CD4-positive, alpha-beta T cell treated with Interleukin-4 for 1 hour (primary cell): ENCODE data around the gene ANKH.
"Not testable (repeated sequence)": the region's sequence is repeated elsewhere in the genome, so short reads cannot be mapped to it uniquely, and the experiment has no call there.

ENCODE experiments used
- DNase-seq, 2 donors: peaks; one replicate each; pipeline ENCODE4 v3.0.0-alpha.2; 2020 to 2022

Gene ANKH

DNA sequence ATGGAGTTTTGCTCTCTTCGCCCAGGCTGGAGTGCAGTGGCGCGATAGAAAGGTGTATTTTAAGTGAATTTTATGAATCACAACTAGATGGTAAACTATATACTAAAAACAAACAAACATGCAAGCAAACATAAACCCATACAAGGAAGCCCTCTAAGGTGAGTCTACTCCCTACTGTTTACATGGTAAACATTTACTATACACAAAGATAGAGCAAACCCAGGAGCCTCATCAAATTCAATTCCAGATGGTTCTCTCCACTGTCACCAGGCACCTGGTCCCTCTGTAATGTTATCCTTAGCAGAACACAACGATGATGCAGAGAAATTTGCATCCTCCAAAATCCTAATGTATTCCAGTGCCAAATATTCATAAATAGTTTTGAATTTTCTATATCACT, 17.9 kb downstream of the ANKH start:
- DNase-seq: no peak

GRCh38 chr5:14852779-14853178, 18.8 kb downstream of the ANKH start:
- no peak for DNase-seq

GRCh38 chr5:14851999-14852526, 19.5 kb downstream of the ANKH start:
- no peak for DNase-seq

GRCh38 chr5:14851597-14851996, 20.0 kb downstream of the ANKH start:
- DNase-seq: no peak

- no peak for DNase-seq
These were observed 20.5 kb downstream of the ANKH start for GRCh38 chr5:14851050-14851419.

DNA sequence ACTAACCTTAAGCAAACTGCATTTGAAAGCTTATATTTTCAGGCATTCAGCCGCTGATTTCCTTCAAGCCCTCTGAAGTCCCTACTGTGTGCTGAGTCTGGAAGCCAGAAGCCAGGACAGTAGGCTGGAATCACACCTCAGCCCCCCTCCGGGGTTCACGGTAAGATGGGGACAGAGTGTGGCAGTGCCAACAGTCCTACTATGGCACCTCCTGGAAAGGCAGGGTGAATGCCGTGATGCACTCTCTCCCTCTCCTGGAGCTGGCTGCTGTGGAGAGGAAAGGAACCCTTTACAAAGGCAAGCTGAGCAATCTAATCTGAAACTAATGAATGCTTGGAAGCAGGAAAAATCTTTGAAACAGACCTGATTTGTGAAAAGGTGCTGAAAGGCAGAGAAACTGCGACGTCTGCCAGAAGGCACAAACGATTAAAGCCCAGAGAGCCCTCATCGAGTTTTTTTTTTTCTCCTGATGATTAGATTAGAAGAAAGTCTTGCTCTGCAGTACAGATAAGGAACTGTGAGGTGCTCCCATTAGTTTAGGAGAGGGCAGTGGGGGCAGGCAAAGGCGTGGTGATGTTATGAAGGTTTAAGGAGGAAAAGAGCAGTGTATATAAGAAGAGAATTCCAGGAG, 21.0 kb downstream of the ANKH start:
- no peak for DNase-seq

DNA sequence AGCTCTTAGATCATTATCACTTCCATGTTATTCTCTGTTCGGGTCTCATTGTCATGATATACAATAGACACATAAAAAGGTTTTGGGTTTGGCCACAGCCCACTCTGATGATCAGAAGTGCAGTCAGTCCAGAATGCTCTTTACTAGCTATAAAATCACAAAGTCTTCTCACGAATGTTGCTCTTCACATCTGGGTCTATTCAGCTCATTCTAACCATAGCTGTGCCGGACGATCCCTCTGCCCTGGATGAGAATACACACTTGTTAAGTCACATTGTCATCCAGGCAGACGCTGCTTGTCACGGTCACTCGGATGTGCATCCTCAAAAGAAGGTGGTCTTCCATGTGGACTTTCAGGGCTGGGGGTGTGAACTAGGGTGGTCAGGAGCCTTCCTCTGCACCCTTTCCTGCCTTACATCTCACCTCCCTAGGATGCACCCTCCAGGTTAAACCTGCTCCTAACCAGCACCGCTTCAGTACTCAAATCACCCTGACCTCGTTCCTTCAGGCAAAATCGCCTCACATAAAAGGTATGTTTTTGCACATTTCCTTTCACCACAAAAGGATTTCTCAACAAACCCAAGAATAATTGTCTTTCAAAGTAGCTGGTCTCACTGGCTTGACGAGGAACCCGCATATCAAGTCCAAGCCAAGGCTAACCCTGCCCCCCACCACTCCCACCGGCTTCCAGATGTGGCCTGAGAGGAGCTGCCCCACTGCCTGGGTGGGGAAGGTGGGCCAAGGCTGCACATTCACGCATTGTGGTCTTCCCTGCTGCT, 21.9 kb downstream of the ANKH start:
- no peak for DNase-seq

GRCh38 chr5:14848942-14849341, 22.6 kb downstream of the ANKH start:
- DNase-seq: not testable (repeated sequence)

DNA sequence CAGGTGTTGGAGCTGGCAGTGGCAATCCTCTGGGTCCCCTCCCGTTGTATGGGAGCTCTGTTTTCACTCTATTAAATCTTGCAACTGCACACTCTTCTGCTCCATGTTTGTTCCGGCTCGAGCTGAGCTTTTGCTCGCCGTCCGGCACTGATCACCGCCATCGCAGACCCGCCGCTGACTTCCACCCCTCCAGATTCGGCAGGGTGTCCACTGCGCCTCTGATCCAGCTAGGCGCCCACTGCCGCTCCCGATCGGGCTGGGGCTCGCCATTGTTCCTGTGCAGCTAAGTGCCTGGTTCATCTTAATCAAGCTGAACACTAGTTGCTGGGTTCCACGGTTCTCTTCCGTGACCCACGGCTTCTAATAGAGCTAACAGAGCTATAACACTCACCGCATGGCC, 23.2 kb downstream of the ANKH start:
- no peak for DNase-seq

- no peak for DNase-seq
These were observed 24.1 kb downstream of the ANKH start for GRCh38 chr5:14847471-14847870.

DNA sequence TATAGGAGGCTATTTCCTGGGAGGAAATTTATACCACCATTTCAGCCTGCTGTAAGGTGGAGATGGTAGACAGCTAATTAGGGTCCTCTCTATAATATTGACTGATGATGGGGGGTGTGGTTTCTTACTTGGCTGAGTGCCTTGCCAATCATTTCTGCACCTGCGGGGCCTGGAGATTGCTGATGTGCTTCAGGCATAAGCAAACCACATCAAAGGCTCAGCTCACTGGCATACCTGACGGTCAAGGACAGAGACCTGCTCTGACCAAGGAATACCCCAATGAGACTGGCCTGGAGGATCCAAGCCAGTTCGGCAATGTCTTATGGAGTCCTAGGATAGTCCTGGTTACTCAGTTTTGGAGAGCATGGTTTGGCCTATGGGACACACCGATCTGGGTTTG, 29.5 kb downstream of the ANKH start:
- DNase-seq: no peak

DNA sequence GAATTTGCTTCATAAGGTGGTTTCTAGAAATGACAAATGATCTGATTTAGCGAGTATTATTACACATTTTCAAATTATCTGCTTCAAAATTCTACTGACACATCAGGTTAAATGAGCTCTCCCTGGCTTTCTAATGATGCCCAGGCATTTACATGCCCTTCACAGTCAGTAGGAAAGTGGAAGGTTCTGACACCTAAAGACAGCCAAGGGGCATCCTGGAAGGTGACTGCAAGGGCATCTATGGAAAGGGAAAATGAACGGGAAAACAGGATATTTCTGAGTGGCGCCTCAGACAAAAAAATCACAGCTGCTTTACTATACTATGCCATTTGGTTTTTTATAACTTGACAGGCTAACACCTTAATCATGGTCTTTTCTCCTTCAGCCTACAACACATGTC, 31.0 kb downstream of the ANKH start:
- no peak for DNase-seq

GRCh38 chr5:14838396-14839319, 32.9 kb downstream of the ANKH start:
- DNase-seq: no peak

DNA sequence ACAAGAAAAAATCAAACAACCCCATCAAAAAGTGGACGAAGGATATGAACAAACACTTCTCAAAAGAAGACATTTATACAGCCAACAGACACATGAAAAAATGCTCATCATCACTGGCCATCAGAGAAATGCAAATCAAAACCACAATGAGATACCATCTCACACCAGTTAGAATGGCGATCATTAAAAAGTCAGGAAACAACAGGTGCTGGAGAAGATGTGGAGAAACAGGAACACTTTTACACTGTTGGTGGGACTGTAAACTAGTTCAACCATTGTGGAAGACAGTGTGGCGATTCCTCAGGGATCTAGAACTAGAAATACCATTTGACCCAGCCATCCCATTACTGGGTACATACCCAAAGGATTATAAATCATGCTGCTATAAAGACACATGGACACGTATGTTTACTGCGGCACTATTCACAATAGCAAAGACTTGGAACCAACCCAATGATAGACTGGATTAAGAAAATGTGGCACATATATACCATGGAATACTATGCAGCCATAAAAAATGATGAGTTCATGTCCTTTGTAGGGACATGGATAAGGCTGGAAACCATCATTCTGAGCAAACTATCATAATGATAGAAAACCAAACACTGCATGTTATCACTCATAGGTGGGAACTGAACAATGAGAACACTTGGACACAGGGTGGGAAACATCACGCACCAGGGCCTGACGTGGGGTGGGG, 34.0 kb downstream of the ANKH start:
- not testable (repeated sequence) for DNase-seq

DNA sequence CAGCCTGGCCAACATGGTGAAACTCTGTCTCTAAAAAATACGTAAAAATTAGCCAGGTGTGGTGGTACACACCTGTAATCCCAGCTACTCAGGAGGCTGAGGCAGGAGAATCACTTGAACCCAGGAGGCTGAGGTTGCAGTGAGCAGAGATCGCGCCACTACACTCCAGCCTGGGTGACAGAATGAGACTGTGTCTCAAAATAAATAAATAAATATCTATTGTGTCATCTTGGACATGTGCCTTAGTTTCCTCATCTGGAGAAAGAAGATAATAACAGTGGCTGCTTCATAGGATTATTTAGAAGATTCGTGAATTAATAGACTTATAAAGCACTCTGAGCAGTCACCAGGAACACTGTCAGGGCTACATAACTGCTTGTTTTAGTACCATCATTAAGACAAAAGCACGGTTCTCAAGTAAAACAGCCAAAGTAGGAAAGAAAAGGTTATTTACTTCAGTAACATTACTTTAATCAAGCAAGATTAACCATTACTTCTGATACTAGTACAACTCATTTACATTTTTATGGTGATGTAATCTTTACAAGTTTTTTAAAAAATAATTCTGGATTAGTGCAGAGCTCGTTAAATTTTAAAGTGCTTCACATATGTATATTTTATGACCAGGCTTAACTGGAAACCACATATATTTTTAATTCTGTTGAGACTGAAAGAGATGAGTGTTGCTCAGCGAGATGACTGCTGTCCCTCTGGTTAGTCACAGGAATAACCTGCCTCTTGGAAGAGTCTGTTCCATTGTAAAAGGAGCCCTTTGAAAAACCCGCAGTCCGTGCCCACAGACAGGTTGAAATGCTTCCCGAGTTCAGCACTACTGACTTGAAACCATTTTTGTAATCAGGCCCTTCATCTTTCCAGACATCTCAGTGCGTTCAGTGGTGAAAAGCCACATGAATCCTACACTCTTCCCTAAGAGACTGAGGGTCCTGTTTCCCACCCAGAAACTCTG, 36.7 kb downstream of the ANKH start:
- no peak for DNase-seq

- no peak for DNase-seq
These were observed 37.5 kb downstream of the ANKH start for GRCh38 chr5:14834062-14834461.

DNA sequence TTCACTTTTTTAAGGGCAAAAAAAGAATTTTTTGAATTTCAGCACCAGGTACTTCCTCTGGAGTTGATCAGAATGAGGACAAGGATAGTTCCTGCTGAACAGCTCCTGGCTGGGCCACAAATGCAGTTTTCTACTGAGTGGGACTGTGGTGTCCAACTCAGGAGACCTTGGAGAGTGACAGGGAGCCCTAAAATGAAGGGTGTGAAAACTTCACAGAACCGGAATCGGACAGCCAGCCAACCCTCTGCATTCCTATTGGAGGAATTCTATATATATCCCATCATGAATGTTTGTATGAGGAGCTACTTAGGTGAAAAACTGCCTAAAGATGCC, 40.6 kb downstream of the ANKH start:
- DNase-seq: no peak

- no peak for DNase-seq
These were observed 41.2 kb downstream of the ANKH start for GRCh38 chr5:14830210-14831005.

DNA sequence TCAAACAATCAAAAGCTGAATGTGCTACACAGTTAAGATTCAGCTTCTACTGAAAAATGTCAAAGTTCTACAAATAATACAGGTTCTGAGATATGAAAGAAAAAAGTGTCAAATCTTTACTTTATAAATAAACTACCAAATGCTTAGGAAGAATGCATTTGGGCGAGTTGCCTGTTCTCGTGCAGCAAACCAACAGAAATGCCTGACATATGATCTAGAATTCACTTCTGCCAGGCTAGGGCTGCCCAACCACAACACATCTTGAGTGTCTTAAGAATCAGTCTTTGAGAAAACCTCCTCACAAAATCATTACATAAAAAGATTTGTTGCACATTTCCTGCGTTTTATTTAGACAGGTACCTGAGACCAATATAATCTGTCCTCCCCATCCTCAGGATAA, 42.2 kb downstream of the ANKH start:
- no peak for DNase-seq

DNA sequence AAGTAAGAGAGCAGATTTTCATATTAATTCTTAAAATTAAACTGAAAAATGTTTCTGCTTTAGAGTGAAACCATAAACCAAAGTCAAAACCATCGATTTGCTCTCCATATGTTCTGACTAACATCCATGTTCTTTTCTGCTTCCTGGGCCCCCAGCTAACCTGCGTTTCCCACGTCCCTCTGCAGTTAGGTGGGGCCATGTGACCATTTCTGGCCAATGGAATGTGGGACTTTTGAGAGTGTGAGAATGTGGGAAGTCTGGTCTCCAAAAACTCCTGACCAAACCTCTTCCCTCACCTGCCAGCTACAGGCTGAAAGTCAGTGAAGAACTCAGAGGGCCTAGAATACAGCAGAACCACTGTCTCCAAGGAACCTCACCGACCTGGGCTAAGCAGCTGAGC, 44.9 kb downstream of the ANKH start:
- DNase-seq: no peak

- no peak for DNase-seq
These were observed 45.6 kb downstream of the ANKH start for GRCh38 chr5:14825977-14826376.
